Measurements from ENCODE around the gene OIP5. TPM values are rescaled to one million over a fixed set of nuclear protein-coding genes. Genes with fewer than 3 reads are reported as not detected.
A peak's percentile ranks its signal among the peaks of the same experiment; 100 is the strongest.

The OIP5 gene
- total and polyA plus RNA-seq, 2 of the 13 experiments (the other 11 are each of a cell fraction or from before 2014, with no cell fraction given): 10.7 to 38.0 TPM

GRCh38 chr15:41283653-41284426, 48.6 kb downstream of the OIP5 start (continued):
- TF ChIP-seq CSRNP2 (CRISPR knock-in tag; conservative IDR thresholded peaks at IDR 0.05; ENCODE audit: low read depth) (no peak), GPBP1L1 (CRISPR knock-in tag; IDR thresholded peaks at IDR 0.05) (no peak), HMGXB4 (CRISPR knock-in tag; IDR thresholded peaks at IDR 0.05; ENCODE audit: borderline replicate concordance in 1 of 2, low read depth in 1 of 2) (peak; percentile 80 to 92), ZNF503 (CRISPR knock-in tag; IDR thresholded peaks at IDR 0.05) (peak; percentile 60; the same call in 1 of the 2 replicates), NFE2L1 (CRISPR knock-in tag; IDR thresholded peaks at IDR 0.05; ENCODE audit: borderline replicate concordance) (peak; percentile 82), ARNT2 (CRISPR knock-in tag; IDR thresholded peaks at IDR 0.05; ENCODE audit: low read depth) (no peak), FOXC1 (CRISPR knock-in tag; IDR thresholded peaks at IDR 0.05; ENCODE audit: borderline replicate concordance) (peak; percentile 62; the same call in 1 of the 2 replicates), TSC22D2 (CRISPR knock-in tag; IDR thresholded peaks at IDR 0.05; ENCODE audit: borderline replicate concordance) (0 out of 2 replicates have a peak, but pooled peaks have one; percentile 21), ARID5B (CRISPR knock-in tag; IDR thresholded peaks at IDR 0.05) (peak; percentile 32; the same call in 1 of the 2 replicates), BATF2 (CRISPR knock-in tag; IDR thresholded peaks at IDR 0.05) (0 out of 2 replicates have a peak, but pooled peaks have one; percentile 36), ZNF567 (CRISPR knock-in tag; IDR thresholded peaks at IDR 0.05; ENCODE audit: borderline replicate concordance) (peak; percentile 36; the same call in 1 of the 2 replicates), BCL3 (CRISPR knock-in tag; IDR thresholded peaks at IDR 0.05) (0 out of 2 replicates have a peak, but pooled peaks have one; percentile 31), ZNF441 (CRISPR knock-in tag; IDR thresholded peaks at IDR 0.05; ENCODE audit: borderline replicate concordance) (0 out of 2 replicates have a peak, but pooled peaks have one; percentile 48)
